Measurements from ENCODE around the gene VEZF1. TPM values are rescaled to one million over a fixed set of nuclear protein-coding genes. Genes with fewer than 3 reads are reported as not detected.
A peak's percentile ranks its signal among the peaks of the same experiment; 100 is the strongest.
"Not testable (repeated sequence)": the region's sequence is repeated elsewhere in the genome, so short reads cannot be mapped to it uniquely, and the experiment has no call there.

Gene VEZF1
- total RNA-seq, 8 experiments from 2014 or later = 14.0 to 87.6 (median 43.0) TPM

DNA sequence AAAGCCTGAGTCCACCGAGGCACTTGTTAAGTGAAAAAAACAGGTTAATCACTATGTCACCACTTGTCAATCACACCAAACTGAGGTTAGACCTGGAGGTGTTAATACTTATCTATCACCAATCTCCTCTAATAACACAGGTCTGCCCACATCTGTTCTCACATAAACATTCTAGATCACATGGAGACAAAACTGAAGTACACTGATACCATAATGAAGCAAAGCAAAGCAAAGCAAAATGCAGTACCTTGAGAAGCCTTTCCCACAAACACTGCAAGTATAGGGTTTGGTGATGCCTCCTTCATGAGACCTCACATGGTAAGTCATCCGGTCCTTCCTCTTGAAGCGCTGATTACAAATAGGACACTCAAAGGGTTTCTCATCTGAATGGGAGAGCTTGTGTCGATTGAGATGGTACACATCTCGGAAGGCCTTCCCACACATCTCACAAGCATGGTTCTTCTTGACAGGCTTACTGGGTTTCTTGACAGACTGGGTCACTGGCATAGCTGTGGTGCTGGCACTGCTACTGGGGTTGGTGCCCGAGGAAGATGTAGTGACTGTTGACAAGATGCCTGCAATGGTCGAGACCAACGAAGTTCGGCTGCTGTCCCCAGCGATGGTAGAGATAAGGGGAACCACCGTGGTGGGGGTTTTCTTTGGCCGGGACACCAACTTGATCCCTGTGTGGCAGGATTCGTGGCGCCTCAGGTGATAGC is 5.4 kb downstream of the VEZF1 start:
- H3K4me3 ChIP-seq = no peak overlapping the region
- in situ Hi-C loops (cut with MboI; ENCODE audit: low pct_unique_long_range_greater_than_20kb in 2 of 9, low sequenced_read_pairs in 9 of 9, unreplicated experiment in 9 of 9) = loop anchor here in 3 of 9 experiments (10.0 to 25.0 kb wide), 3 partner anchors 95 to 120 kb away; partner anchors contain the start of gene MRPS23 (in 1 of the 3)
- no peak overlapping the region for H3K27ac ChIP-seq
- 50 to 100% (median 92%) methylated on average over 1 to 4 of the region's 14 CpGs; no CpG with 5 or more reads in 3 of the 10 experiments for WGBS, 10 experiments
- H3K4me1 ChIP-seq (replicated peaks in 1 of 2) = peaks cover 29 to 54% of the 10 kb centered on the region in 2 donors
- no peak for ATAC-seq (replicated peaks in 6 of 8)

DNA sequence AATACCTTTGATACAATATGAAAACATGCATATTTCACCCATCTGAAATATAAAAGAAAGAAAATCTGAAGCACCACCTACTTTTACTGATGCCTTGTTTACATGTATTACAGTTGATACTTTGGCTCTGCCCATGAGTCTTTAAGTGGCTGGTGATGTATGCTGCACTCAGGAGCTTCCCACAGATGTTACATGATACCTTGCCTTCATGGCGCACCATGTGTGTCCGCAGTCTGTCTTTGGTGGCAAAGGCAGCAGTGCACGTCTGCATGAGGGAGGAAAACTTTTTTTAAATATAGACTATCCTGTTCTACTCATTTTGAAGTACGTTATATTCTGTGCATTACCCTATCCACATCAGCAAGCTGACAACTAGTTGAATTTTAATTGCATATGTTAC is 7.5 kb downstream of the VEZF1 start:
- 77 to 100% (median 89%) methylated on average over 1 to 4 of the region's 4 CpGs; no CpG with 5 or more reads in 2 of the 10 experiments for WGBS, 10 experiments
- in situ Hi-C loops (cut with MboI; ENCODE audit: low pct_unique_long_range_greater_than_20kb in 2 of 9, low sequenced_read_pairs in 9 of 9, unreplicated experiment in 9 of 9) = loop anchor here in 3 of 9 experiments (10.0 to 25.0 kb wide), 3 partner anchors 93 to 118 kb away; partner anchors contain the start of gene MRPS23 (in 1 of the 3)
- ATAC-seq (replicated peaks in 6 of 8) = no peak
- Histone ChIP-seq H3K4me3 (no peak overlapping the region), H3K4me1 (replicated peaks in 1 of 2) (peaks cover 29 to 44% of the 10 kb centered on the region in 2 donors), H3K27ac (no peak overlapping the region)

DNA sequence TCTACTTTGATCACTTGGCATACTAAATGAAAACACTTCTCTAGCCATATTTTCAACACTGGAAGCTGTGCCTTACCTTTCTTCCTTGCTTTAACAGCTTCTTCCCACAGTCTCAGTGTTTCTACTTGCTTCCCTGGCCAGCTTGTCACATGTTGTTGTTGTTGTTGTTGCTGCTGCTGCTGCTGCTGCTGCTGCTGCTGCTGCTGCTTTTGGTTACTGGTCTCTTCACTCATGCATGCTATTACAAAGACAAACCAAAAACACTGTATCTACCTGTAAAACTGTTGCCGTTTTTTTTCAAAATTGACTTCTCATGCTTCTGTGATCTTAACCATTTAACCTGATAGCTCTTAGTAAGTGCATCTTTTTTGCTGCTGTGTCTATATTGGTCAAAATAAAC is 9.0 kb downstream of the VEZF1 start:
- Histone ChIP-seq H3K27ac (no peak overlapping the region), H3K4me1 (replicated peaks in 1 of 2) (peaks cover 26 to 29% of the 10 kb centered on the region in 2 donors), H3K4me3 (no peak overlapping the region)
- ATAC-seq (replicated peaks in 6 of 8) = no peak
- 0 to 91% (median 50%) methylated on average over 1 of the region's 1 CpG; no CpG with 5 or more reads in 3 of the 10 experiments for WGBS, 10 experiments
- in situ Hi-C loops (cut with MboI; ENCODE audit: low pct_unique_long_range_greater_than_20kb in 2 of 9, low sequenced_read_pairs in 9 of 9, unreplicated experiment in 9 of 9) = loop anchor here in 2 of 9 experiments (25.0 kb wide), 2 partner anchors 92 to 117 kb away; partner anchors contain the start of gene MRPS23 (in 1 of the 2)

DNA sequence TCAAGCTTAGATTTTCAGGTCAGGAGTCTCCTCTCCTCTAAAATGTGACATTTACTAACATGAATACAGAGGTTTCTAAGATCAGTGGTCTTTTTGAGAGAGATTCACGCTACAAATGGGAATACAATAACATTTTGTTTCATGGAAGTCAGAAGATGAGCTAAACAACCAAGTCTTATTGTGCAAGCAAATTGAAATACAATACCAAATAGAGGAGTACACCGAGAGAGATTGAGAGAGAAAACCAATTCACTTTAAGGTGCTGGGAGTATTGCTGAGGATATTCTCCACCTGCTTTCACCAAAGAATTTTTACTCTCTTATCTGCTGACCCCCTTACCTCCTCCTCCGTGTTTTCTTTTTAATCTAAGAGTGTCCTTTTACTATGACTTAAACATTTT is 11.5 kb downstream of the VEZF1 start:
- peaks cover 2 to 6% of the 10 kb centered on the region in 2 donors for H3K4me1 ChIP-seq (replicated peaks in 1 of 2)
- ATAC-seq (replicated peaks in 6 of 8) = no peak
- no peak overlapping the region for H3K27ac ChIP-seq
- in situ Hi-C loops (cut with MboI; ENCODE audit: low pct_unique_long_range_greater_than_20kb in 2 of 9, low sequenced_read_pairs in 9 of 9, unreplicated experiment in 9 of 9) = loop anchor here in 2 of 9 experiments (25.0 kb wide), 2 partner anchors 89 to 114 kb away; partner anchors contain the start of gene MRPS23 (in 1 of the 2)
- WGBS, 10 experiments = 74 to 100% (median 96%) methylated on average over 1 to 3 of the region's 3 CpGs; no CpG with 5 or more reads in 1 of the 10 experiments
- no peak overlapping the region for H3K4me3 ChIP-seq

DNA sequence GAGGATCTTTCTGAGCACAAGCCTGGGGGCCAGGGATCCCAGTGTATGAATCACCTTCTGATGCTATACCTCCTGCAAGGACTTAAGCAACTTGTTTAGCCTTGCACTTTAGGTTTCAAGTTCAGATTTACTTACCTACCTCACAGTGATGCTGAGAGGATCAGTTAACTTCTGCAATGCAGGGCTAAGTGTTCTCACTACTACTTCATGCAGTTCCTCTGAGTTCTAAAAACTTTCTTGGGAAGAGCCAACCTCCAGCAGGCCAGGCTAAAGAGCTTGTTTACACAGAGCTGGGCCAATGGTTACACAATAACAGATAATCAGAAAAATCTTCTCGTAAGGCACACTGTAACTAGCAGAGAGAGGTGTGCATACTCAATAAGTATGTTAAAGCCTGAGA is 13.0 kb downstream of the VEZF1 start:
- H3K27ac ChIP-seq = no peak overlapping the region
- in situ Hi-C loops (cut with MboI; ENCODE audit: low pct_unique_long_range_greater_than_20kb in 2 of 9, low sequenced_read_pairs in 9 of 9, unreplicated experiment in 9 of 9) = loop anchor here in 2 of 9 experiments (25.0 kb wide), 2 partner anchors 88 to 113 kb away; partner anchors contain the start of gene MRPS23 (in 1 of the 2)
- no peaks in the 10 kb centered on the region for H3K4me1 ChIP-seq (replicated peaks in 1 of 2)
- WGBS, 10 experiments = 15 to 100% (median 78%) methylated on average over 1 of the region's 1 CpG; no CpG with 5 or more reads in 4 of the 10 experiments
- H3K4me3 ChIP-seq = no peak overlapping the region
- ATAC-seq (replicated peaks in 6 of 8) = peak in 3 of 8 experiments; percentile 51 to 81 (median 66)

DNA sequence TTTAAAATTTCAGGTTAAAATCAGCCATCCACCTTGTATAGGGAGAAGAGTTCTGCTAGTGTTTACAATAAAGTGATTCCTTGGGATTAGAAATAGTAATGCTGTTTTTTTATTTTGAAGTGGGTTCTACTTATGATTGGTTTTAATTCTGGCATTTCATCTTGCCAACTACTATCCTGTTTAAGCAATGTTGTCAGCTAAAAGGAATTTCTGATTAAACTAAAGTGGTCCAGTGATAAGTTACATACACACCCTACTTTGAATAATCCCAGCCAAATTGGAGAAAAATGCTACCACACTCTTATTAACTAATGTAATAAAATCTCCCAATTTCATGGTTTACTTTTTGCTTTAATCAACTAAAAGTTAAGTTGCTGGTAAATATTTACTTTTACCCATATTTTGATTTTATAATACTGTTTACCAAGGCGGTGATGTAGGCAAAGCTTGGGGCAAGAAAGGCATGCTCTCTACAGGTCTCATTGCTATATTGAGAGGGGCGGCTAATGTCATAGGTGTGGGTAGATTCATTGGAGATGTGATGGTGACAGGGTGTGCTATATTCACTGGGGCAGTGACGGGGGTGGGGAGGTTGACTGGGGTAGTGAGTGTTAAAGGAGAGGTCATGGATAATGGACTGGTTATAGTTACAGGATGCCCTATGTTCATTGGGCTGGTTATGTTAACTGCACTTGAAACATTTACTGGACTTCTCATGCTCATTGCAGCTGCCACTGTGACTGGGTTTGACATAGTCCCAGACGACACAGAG is 13.8 kb downstream of the VEZF1 start:
- 33 to 100% (median 100%) methylated on average over 1 to 3 of the region's 4 CpGs; no CpG with 5 or more reads in 3 of the 10 experiments for WGBS, 10 experiments
- H3K27ac ChIP-seq; ATAC-seq (replicated peaks in 6 of 8); in situ Hi-C loops (cut with MboI; ENCODE audit: low pct_unique_long_range_greater_than_20kb in 2 of 9, low sequenced_read_pairs in 9 of 9, unreplicated experiment in 9 of 9); H3K4me3 ChIP-seq; H3K4me1 ChIP-seq (replicated peaks in 1 of 2): not testable (repeated sequence)

DNA sequence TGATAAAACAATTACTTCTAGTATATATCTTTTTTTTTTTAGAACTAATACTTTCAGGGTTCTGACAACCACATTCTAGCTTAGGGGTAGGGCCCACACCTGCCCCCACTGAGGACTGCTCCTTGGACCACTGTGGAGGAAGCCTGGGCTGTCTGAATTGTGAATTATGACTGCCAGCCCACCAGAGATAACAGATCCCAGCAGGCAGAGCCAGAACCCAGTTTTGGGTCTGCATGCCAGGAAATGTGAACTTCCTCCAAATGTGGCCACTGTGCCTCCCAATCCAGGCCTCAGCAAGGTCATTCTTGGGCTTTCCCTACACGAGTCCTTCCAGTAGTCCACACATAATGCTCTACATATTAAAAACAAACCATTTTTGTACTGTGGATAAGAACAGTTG is 15.9 kb downstream of the VEZF1 start:
- Histone ChIP-seq H3K4me1 (replicated peaks in 1 of 2) (no peaks in the 10 kb centered on the region), H3K27ac (no peak overlapping the region), H3K4me3 (no peak overlapping the region)
- 100% methylated on average over 1 of the region's 1 CpG; no CpG with 5 or more reads in 9 of the 10 experiments for WGBS, 10 experiments
- ATAC-seq (replicated peaks in 6 of 8) = no peak
- in situ Hi-C loops (cut with MboI; ENCODE audit: low pct_unique_long_range_greater_than_20kb in 2 of 9, low sequenced_read_pairs in 9 of 9, unreplicated experiment in 9 of 9) = no loop called here

DNA sequence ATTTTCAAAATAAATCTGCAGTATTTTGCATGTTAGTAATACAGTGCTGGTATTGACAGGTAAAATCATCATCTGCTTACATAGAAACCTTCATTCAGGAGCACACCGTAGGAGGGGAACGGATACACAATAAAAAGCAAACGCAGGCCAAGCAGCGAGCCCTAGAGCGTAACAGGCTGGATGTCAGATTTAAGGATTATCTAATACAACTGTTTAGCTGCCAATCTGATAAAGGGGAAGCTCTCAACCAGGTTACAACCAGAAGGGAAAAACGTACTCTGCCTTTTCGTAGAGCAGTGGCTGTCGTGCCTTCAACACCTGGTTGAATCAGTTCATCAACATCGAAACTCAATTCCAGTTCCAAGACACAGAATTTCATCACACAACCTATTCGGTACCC is 16.5 kb downstream of the VEZF1 start:
- H3K4me1 ChIP-seq (replicated peaks in 1 of 2) = no peaks in the 10 kb centered on the region
- no peak for ATAC-seq (replicated peaks in 6 of 8)
- no peak overlapping the region for H3K4me3 ChIP-seq
- WGBS, 10 experiments = 80 to 100% (median 92%) methylated on average over 1 to 10 of the region's 10 CpGs; no CpG with 5 or more reads in 1 of the 10 experiments
- H3K27ac ChIP-seq = no peak overlapping the region
- in situ Hi-C loops (cut with MboI; ENCODE audit: low pct_unique_long_range_greater_than_20kb in 2 of 9, low sequenced_read_pairs in 9 of 9, unreplicated experiment in 9 of 9) = no loop called here

DNA sequence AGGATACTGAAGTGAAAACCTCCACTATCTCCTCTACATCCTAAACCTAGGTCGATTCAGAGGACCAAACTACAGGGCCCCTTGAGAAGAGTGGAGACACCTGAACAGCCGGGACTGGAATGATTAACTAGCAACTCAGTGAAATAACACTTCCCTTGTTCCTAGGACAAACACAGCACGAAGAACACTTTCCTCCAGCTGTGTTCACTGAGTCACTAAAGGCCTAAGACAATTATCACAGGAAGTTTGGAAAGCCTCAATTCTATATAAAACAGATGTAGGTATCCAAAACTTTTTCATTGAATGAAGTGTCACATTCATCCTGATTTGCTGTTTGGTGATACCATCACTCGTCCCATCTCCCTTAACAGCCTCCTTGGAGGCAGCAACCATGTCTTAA is 17.3 kb downstream of the VEZF1 start:
- Histone ChIP-seq H3K4me3 (no peak overlapping the region), H3K27ac (no peak overlapping the region), H3K4me1 (replicated peaks in 1 of 2) (no peaks in the 10 kb centered on the region)
- in situ Hi-C loops (cut with MboI; ENCODE audit: low pct_unique_long_range_greater_than_20kb in 2 of 9, low sequenced_read_pairs in 9 of 9, unreplicated experiment in 9 of 9) = no loop called here
- WGBS, 10 experiments = 0 to 100% (median 21%) methylated on average over 1 to 4 of the region's 4 CpGs; no CpG with 5 or more reads in 3 of the 10 experiments
- ATAC-seq (replicated peaks in 6 of 8) = no peak

DNA sequence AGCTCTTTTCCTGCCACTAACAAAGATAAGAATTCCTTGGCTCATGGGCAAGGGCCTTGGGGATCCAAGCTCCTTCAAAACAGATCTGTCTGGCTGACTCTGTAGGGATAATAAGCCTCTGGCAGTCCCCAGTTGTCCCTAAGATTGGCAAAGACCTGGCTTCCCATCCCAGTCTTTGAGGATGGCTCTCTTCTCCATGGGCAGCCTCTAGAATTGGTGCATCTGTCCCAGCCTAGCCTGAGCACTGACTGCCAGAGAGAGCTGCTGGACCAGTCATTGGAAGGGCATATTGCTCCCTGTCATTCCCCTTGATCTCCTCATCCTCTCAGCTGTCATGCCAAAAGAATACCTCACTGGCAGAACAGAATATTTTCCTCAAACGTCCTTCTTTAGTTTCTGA is 19.6 kb downstream of the VEZF1 start:
- Histone ChIP-seq H3K27ac (no peak overlapping the region), H3K4me1 (replicated peaks in 1 of 2) (no peaks in the 10 kb centered on the region), H3K4me3 (no peak overlapping the region)
- in situ Hi-C loops (cut with MboI; ENCODE audit: low pct_unique_long_range_greater_than_20kb in 2 of 9, low sequenced_read_pairs in 9 of 9, unreplicated experiment in 9 of 9) = no loop called here
- WGBS, 10 experiments = 20 to 100% (median 57%) methylated on average over 1 of the region's 1 CpG; no CpG with 5 or more reads in 5 of the 10 experiments
- no peak for ATAC-seq (replicated peaks in 6 of 8)

DNA sequence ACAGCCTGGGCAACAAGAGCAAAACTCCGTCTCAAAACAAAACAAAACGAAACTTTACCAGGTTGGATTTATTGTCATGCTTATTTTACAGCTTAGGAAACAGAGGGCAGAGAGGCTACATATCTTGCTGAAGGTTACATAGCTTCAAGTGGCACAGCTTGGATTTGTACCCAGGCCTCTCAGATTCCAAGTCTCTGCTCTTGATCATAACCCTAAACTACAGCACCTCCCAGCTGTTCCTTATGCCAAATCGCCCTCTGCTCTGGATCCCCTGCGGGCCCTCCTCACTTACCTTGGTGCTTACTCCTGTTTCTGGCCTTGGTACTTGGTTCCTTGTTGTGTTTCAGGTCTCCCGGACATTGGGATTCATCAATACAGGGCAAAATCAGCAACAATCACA is 21.2 kb downstream of the VEZF1 start:
- Histone ChIP-seq H3K4me3 (no peak overlapping the region), H3K27ac (no peak overlapping the region), H3K4me1 (replicated peaks in 1 of 2) (no peaks in the 10 kb centered on the region)
- ATAC-seq (replicated peaks in 6 of 8) = no peak
- WGBS, 10 experiments = 63 to 100% (median 90%) methylated on average over 1 to 4 of the region's 5 CpGs; no CpG with 5 or more reads in 2 of the 10 experiments
- in situ Hi-C loops (cut with MboI; ENCODE audit: low pct_unique_long_range_greater_than_20kb in 2 of 9, low sequenced_read_pairs in 9 of 9, unreplicated experiment in 9 of 9) = no loop called here

DNA sequence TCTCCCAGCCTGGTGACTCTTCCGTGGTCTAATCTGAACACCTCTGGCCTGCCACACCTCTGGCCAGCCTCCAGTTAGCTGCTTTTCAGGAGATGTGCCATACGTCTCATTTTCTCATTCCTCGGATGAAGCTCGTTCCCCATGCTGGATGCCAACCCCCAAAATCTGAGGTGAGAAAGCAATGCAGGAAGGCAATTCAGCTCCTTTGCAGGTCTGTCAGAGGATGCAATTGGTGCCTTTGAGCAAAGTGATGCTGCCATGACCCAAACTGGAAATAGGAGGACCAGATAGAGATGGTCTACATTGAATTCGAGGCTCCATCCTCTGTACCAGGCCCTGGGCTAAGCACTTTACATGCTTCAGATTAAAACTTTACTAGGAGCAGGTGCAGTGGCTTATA is 21.8 kb downstream of the VEZF1 start:
- Histone ChIP-seq H3K4me3 (no peak overlapping the region), H3K4me1 (replicated peaks in 1 of 2) (no peaks in the 10 kb centered on the region), H3K27ac (no peak overlapping the region)
- ATAC-seq (replicated peaks in 6 of 8) = no peak
- in situ Hi-C loops (cut with MboI; ENCODE audit: low pct_unique_long_range_greater_than_20kb in 2 of 9, low sequenced_read_pairs in 9 of 9, unreplicated experiment in 9 of 9) = no loop called here
- WGBS, 10 experiments = 60 to 100% (median 98%) methylated on average over 1 to 3 of the region's 5 CpGs; no CpG with 5 or more reads in 4 of the 10 experiments

Data from motor neuron (in vitro differentiated cells).